Measurements from ENCODE around the gene BCKDK. TPM values are rescaled to one million over a fixed set of nuclear protein-coding genes. Genes with fewer than 3 reads are reported as not detected.
"Not testable (repeated sequence)": the region's sequence is repeated elsewhere in the genome, so short reads cannot be mapped to it uniquely, and the experiment has no call there.

The BCKDK gene
- total RNA-seq, 2 donors from 2014 or later = 47.0 to 57.7 TPM

- Histone ChIP-seq H3K27me3 (ENCODE audit: control insufficient read depth, insufficient read depth, low read length, poor library complexity, severe bottlenecking) (no peaks in the 10 kb centered on the region), H3K9me3 (ENCODE audit: control insufficient read depth, low read length) (no peaks in the 10 kb centered on the region), H3K27ac (ENCODE audit: low read depth, low read length) (no peak overlapping the region), H3K4me3 (ENCODE audit: low read length) (no peak overlapping the region), H3K36me3 (ENCODE audit: control insufficient read depth, insufficient read depth, low read length) (peaks cover 5% of the 10 kb centered on the region), H3K4me1 (ENCODE audit: control insufficient read depth, insufficient read depth, low read length) (peaks cover 10% of the 10 kb centered on the region), H3K9ac (ENCODE audit: extremely low read depth, low read length, poor library complexity, severe bottlenecking) (no peak overlapping the region)
- peaks cover 31% of the 10 kb centered on the region for H3K4me1 Mint-ChIP-seq
- H3K27ac Mint-ChIP-seq = peak overlapping the region; percentile 96
- DNase-seq = peak; percentile 31
- no peak for TF ChIP-seq CTCF (conservative IDR thresholded peaks at IDR 0.05)
- peak overlapping the region; percentile 90 for H3K4me3 Mint-ChIP-seq
- no peaks in the 10 kb centered on the region for H3K9me3 Mint-ChIP-seq
- WGBS, 2 experiments (ENCODE audit: insufficient coverage in 1 of 2, insufficient read length in 1 of 2) = 77 to 91% methylated on average over 4 to 6 of the region's 6 CpGs
- peaks cover 16% of the 10 kb centered on the region for H3K36me3 Mint-ChIP-seq (ENCODE audit: low read depth)
- no peaks in the 10 kb centered on the region for H3K27me3 Mint-ChIP-seq (ENCODE audit: insufficient read depth)
These were observed 28.1 kb downstream of the BCKDK start for GRCh38 chr16:31136287-31136662.

GRCh38 chr16:31136822-31137499 is 28.8 kb downstream of the BCKDK start:
- H3K27me3 Mint-ChIP-seq (ENCODE audit: insufficient read depth); H3K36me3 ChIP-seq (ENCODE audit: control insufficient read depth, insufficient read depth, low read length); DNase-seq; H3K9me3 ChIP-seq (ENCODE audit: control insufficient read depth, low read length); H3K27ac ChIP-seq (ENCODE audit: low read depth, low read length); H3K4me3 ChIP-seq (ENCODE audit: low read length); H3K9me3 Mint-ChIP-seq; H3K27me3 ChIP-seq (ENCODE audit: control insufficient read depth, insufficient read depth, low read length, poor library complexity, severe bottlenecking); H3K4me3 Mint-ChIP-seq; H3K9ac ChIP-seq (ENCODE audit: extremely low read depth, low read length, poor library complexity, severe bottlenecking); H3K27ac Mint-ChIP-seq: not testable (repeated sequence)
- Mint-ChIP-seq H3K4me1 (peaks cover 35% of the 10 kb centered on the region), H3K36me3 (ENCODE audit: low read depth) (peaks cover 14% of the 10 kb centered on the region)
- H3K4me1 ChIP-seq (ENCODE audit: control insufficient read depth, insufficient read depth, low read length) = peaks cover 13% of the 10 kb centered on the region
- 90 to 95% methylated on average over 12 to 20 of the region's 20 CpGs for WGBS, 2 experiments (ENCODE audit: insufficient coverage in 1 of 2, insufficient read length in 1 of 2)

GRCh38 chr16:31138621-31139578 is 30.7 kb downstream of the BCKDK start:
- H3K9me3 ChIP-seq (ENCODE audit: control insufficient read depth, low read length) = no peaks in the 10 kb centered on the region
- H3K27me3 Mint-ChIP-seq (ENCODE audit: insufficient read depth) = peaks cover 9% of the 10 kb centered on the region
- TF ChIP-seq CTCF (conservative IDR thresholded peaks at IDR 0.05) = no peak
- H3K36me3 ChIP-seq (ENCODE audit: control insufficient read depth, insufficient read depth, low read length) = no peaks in the 10 kb centered on the region
- 78 to 88% methylated on average over 5 to 27 of the region's 27 CpGs for WGBS, 2 experiments (ENCODE audit: insufficient coverage in 1 of 2, insufficient read length in 1 of 2)
- H3K27me3 ChIP-seq (ENCODE audit: control insufficient read depth, insufficient read depth, low read length, poor library complexity, severe bottlenecking) = no peaks in the 10 kb centered on the region
- no peak overlapping the region for H3K27ac Mint-ChIP-seq
- no peaks in the 10 kb centered on the region for H3K9me3 Mint-ChIP-seq
- no peak overlapping the region for H3K4me3 ChIP-seq (ENCODE audit: low read length)
- H3K9ac ChIP-seq (ENCODE audit: extremely low read depth, low read length, poor library complexity, severe bottlenecking) = no peak overlapping the region
- no peak overlapping the region for H3K4me3 Mint-ChIP-seq
- H3K36me3 Mint-ChIP-seq (ENCODE audit: low read depth) = no peaks in the 10 kb centered on the region
- H3K4me1 ChIP-seq (ENCODE audit: control insufficient read depth, insufficient read depth, low read length) = peaks cover 7% of the 10 kb centered on the region
- H3K4me1 Mint-ChIP-seq = peaks cover 26% of the 10 kb centered on the region
- peak; percentile 89 for DNase-seq
- no peak overlapping the region for H3K27ac ChIP-seq (ENCODE audit: low read depth, low read length)

- not testable (repeated sequence) for H3K9ac ChIP-seq (ENCODE audit: extremely low read depth, low read length, poor library complexity, severe bottlenecking); H3K4me3 Mint-ChIP-seq
These were observed 32.9 kb downstream of the BCKDK start for GRCh38 chr16:31141071-31141469.

More at GRCh38 chr16:31141071-31141469, 32.9 kb downstream of the BCKDK start:
- not testable (repeated sequence) for H3K27me3 ChIP-seq (ENCODE audit: control insufficient read depth, insufficient read depth, low read length, poor library complexity, severe bottlenecking); H3K4me3 ChIP-seq (ENCODE audit: low read length); H3K9me3 ChIP-seq (ENCODE audit: control insufficient read depth, low read length); H3K4me1 ChIP-seq (ENCODE audit: control insufficient read depth, insufficient read depth, low read length); H3K36me3 ChIP-seq (ENCODE audit: control insufficient read depth, insufficient read depth, low read length); H3K9me3 Mint-ChIP-seq; H3K27ac Mint-ChIP-seq; H3K27ac ChIP-seq (ENCODE audit: low read depth, low read length); H3K36me3 Mint-ChIP-seq (ENCODE audit: low read depth); DNase-seq
- 94 to 95% methylated on average over 3 to 9 of the region's 9 CpGs for WGBS, 2 experiments (ENCODE audit: insufficient coverage in 1 of 2, insufficient read length in 1 of 2)
- H3K27me3 Mint-ChIP-seq (ENCODE audit: insufficient read depth) = peaks cover 29% of the 10 kb centered on the region
- peaks cover 14% of the 10 kb centered on the region for H3K4me1 Mint-ChIP-seq
